Measurements from ENCODE around the gene PSAT1. TPM values are rescaled to one million over a fixed set of nuclear protein-coding genes. Genes with fewer than 3 reads are reported as not detected.

PSAT1 gene
- total and polyA plus RNA-seq, 2 of the 13 experiments (the other 11 are each of a cell fraction or from before 2014, with no cell fraction given) = 135 to 229 TPM

DNA sequence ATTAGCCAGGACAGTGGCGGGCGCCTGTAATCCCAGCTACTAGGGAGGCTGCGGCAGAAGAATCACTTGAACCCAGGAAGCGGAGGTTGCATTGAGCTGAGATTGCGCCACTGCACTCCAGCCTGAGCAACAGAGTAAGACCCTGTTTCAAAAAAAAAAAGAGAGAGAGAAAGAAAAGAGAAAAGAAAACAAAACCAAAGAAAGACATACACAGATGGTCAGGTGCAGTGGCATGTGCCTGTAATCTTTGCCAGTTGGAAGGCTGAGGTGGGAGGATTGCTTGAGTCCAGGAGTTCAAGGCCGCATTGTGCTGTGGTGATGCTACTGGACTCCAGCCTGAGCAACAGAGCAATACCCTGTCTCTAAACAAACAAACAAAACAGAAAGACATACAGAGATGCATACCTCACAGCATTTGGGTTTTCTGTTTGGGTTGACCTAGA lies 10.0 kb upstream of the PSAT1 start (continued):
- TF ChIP-seq ZNF724P (CRISPR knock-in tag; IDR thresholded peaks at IDR 0.05; ENCODE audit: borderline replicate concordance) (0 out of 2 replicates have a peak, but pooled peaks have one; percentile 43), ISX (CRISPR knock-in tag; conservative IDR thresholded peaks at IDR 0.05) (peak; percentile 58; the same call in 1 of the 2 replicates), RBM22 (optimal IDR thresholded peaks at IDR 0.05; ENCODE audit: low read length) (no peak), KAT8 (CRISPR knock-in tag; IDR thresholded peaks at IDR 0.05) (peak; percentile 54; the same call in 1 of the 2 replicates), ZNF703 (CRISPR knock-in tag; IDR thresholded peaks at IDR 0.05; ENCODE audit: borderline replicate concordance) (no peak), ZNF501 (CRISPR knock-in tag; IDR thresholded peaks at IDR 0.05) (peak; percentile 33; the same call in 1 of the 2 replicates)
- TF ChIP-seq, protein P1, sequence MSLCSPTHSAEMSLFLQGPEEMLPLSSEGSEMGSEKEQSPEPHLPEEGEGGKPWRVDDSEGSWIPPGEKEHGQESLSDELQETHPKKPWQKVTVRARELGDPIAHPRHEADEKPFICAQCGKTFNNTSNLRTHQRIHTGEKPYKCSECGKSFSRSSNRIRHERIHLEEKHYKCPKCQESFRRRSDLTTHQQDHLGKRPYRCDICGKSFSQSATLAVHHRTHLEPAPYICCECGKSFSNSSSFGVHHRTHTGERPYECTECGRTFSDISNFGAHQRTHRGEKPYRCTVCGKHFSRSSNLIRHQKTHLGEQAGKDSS (CRISPR knock-in tag; IDR thresholded peaks at IDR 0.05; ENCODE audit: borderline replicate concordance, low read depth) = peak; percentile 58; the same call in 1 of the 2 replicates
- TF ChIP-seq, protein P2, sequence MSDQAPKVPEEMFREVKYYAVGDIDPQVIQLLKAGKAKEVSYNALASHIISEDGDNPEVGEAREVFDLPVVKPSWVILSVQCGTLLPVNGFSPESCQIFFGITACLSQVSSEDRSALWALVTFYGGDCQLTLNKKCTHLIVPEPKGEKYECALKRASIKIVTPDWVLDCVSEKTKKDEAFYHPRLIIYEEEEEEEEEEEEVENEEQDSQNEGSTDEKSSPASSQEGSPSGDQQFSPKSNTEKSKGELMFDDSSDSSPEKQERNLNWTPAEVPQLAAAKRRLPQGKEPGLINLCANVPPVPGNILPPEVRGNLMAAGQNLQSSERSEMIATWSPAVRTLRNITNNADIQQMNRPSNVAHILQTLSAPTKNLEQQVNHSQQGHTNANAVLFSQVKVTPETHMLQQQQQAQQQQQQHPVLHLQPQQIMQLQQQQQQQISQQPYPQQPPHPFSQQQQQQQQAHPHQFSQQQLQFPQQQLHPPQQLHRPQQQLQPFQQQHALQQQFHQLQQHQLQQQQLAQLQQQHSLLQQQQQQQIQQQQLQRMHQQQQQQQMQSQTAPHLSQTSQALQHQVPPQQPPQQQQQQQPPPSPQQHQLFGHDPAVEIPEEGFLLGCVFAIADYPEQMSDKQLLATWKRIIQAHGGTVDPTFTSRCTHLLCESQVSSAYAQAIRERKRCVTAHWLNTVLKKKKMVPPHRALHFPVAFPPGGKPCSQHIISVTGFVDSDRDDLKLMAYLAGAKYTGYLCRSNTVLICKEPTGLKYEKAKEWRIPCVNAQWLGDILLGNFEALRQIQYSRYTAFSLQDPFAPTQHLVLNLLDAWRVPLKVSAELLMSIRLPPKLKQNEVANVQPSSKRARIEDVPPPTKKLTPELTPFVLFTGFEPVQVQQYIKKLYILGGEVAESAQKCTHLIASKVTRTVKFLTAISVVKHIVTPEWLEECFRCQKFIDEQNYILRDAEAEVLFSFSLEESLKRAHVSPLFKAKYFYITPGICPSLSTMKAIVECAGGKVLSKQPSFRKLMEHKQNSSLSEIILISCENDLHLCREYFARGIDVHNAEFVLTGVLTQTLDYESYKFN (CRISPR knock-in tag; conservative IDR thresholded peaks at IDR 0.05) = peak; percentile 90
- TF ChIP-seq, protein P3, sequence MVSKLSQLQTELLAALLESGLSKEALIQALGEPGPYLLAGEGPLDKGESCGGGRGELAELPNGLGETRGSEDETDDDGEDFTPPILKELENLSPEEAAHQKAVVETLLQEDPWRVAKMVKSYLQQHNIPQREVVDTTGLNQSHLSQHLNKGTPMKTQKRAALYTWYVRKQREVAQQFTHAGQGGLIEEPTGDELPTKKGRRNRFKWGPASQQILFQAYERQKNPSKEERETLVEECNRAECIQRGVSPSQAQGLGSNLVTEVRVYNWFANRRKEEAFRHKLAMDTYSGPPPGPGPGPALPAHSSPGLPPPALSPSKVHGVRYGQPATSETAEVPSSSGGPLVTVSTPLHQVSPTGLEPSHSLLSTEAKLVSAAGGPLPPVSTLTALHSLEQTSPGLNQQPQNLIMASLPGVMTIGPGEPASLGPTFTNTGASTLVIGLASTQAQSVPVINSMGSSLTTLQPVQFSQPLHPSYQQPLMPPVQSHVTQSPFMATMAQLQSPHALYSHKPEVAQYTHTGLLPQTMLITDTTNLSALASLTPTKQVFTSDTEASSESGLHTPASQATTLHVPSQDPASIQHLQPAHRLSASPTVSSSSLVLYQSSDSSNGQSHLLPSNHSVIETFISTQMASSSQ (IDR thresholded peaks at IDR 0.05; ENCODE audit: low read depth) = no peak
- TF ChIP-seq, protein P3 (CRISPR knock-in tag; IDR thresholded peaks at IDR 0.05; ENCODE audit: borderline replicate concordance) = peak; percentile 47; the same call in 1 of the 2 replicates
- TF ChIP-seq, protein P4, sequence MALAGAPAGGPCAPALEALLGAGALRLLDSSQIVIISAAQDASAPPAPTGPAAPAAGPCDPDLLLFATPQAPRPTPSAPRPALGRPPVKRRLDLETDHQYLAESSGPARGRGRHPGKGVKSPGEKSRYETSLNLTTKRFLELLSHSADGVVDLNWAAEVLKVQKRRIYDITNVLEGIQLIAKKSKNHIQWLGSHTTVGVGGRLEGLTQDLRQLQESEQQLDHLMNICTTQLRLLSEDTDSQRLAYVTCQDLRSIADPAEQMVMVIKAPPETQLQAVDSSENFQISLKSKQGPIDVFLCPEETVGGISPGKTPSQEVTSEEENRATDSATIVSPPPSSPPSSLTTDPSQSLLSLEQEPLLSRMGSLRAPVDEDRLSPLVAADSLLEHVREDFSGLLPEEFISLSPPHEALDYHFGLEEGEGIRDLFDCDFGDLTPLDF (CRISPR knock-in tag; IDR thresholded peaks at IDR 0.05) = no peak
- TF ChIP-seq, protein P5, sequence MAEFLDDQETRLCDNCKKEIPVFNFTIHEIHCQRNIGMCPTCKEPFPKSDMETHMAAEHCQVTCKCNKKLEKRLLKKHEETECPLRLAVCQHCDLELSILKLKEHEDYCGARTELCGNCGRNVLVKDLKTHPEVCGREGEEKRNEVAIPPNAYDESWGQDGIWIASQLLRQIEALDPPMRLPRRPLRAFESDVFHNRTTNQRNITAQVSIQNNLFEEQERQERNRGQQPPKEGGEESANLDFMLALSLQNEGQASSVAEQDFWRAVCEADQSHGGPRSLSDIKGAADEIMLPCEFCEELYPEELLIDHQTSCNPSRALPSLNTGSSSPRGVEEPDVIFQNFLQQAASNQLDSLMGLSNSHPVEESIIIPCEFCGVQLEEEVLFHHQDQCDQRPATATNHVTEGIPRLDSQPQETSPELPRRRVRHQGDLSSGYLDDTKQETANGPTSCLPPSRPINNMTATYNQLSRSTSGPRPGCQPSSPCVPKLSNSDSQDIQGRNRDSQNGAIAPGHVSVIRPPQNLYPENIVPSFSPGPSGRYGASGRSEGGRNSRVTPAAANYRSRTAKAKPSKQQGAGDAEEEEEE (CRISPR knock-in tag; IDR thresholded peaks at IDR 0.05; ENCODE audit: borderline replicate concordance) = no peak

Data from HepG2 (cell line).